GM19240 (cell line): ENCODE measurements around the gene PRAMEF5.
"Not testable (repeated sequence)": the region's sequence is repeated elsewhere in the genome, so short reads cannot be mapped to it uniquely, and the experiment has no call there.

Experiments
- DNase-seq: peaks from one replicate; pipeline ENCODE4 v3.0.0; 2011; ENCODE audit warnings: low spot score; ENCODE audit not compliant: insufficient read length

Gene PRAMEF5

GRCh38 chr1:13253898-13254297 lies at the start of gene PRAMEF5:
TSS of gene PRAMEF5 (plus strand) at chr1:13254198. CDS start at chr1:13259269, 5,071 bp downstream.
- DNase-seq, result not testable (repeated sequence)

GRCh38 chr1:13208712-13209111 lies 45.3 kb upstream of the PRAMEF5 start:
- not testable (repeated sequence) for DNase-seq

- not testable (repeated sequence) for DNase-seq
Measured at GRCh38 chr1:13216619-13217018, 37.4 kb upstream of the PRAMEF5 start.

- not testable (repeated sequence) for DNase-seq
Measured at GRCh38 chr1:13219203-13219602, 34.8 kb upstream of the PRAMEF5 start.

- DNase-seq, result not testable (repeated sequence)
Measured at GRCh38 chr1:13222788-13223187, 31.2 kb upstream of the PRAMEF5 start.

GRCh38 chr1:13224480-13225060 lies 29.4 kb upstream of the PRAMEF5 start:
- DNase-seq, result no peak

- DNase-seq, result not testable (repeated sequence)
Measured at GRCh38 chr1:13225675-13226204, 28.3 kb upstream of the PRAMEF5 start, which contains the start of gene PRAMEF18. TSS of gene PRAMEF18 (minus strand) at chr1:13226154. CDS start at chr1:13226106, 48 bp downstream.

- not testable (repeated sequence) for DNase-seq
Measured at GRCh38 chr1:13227271-13228055, 26.5 kb upstream of the PRAMEF5 start.

- no peak for DNase-seq
Measured at GRCh38 chr1:13228343-13228781, 25.6 kb upstream of the PRAMEF5 start.

GRCh38 chr1:13230096-13230495 lies 23.9 kb upstream of the PRAMEF5 start:
- DNase-seq, result not testable (repeated sequence)

- not testable (repeated sequence) for DNase-seq
Measured at GRCh38 chr1:13230601-13231000, 23.4 kb upstream of the PRAMEF5 start.

- not testable (repeated sequence) for DNase-seq
Measured at GRCh38 chr1:13231061-13231750, 22.8 kb upstream of the PRAMEF5 start.

- DNase-seq, result not testable (repeated sequence)
Measured at GRCh38 chr1:13232056-13232455, 21.9 kb upstream of the PRAMEF5 start.

GRCh38 chr1:13234057-13234456 lies 19.9 kb upstream of the PRAMEF5 start:
- DNase-seq, result not testable (repeated sequence)

GRCh38 chr1:13237572-13237971 lies 16.4 kb upstream of the PRAMEF5 start:
- DNase-seq, result not testable (repeated sequence)

- DNase-seq, result not testable (repeated sequence)
Measured at GRCh38 chr1:13239633-13240032, 14.4 kb upstream of the PRAMEF5 start.

GRCh38 chr1:13243536-13244263 lies 10.3 kb upstream of the PRAMEF5 start:
- not testable (repeated sequence) for DNase-seq

- DNase-seq, result not testable (repeated sequence)
Measured at GRCh38 chr1:13245841-13246553, 8.0 kb upstream of the PRAMEF5 start.

GRCh38 chr1:13246554-13246871 lies 7.5 kb upstream of the PRAMEF5 start:
- not testable (repeated sequence) for DNase-seq

GRCh38 chr1:13247122-13247521 lies 6.9 kb upstream of the PRAMEF5 start:
- DNase-seq, result not testable (repeated sequence)
